ENCODE results near the gene CST3. TPM values are rescaled to one million over a fixed set of nuclear protein-coding genes. Genes with fewer than 3 reads are reported as not detected.

Gene CST3
- total RNA-seq, 5 donors from 2014 or later (not counting 1 experiment from before 2014, with no cell fraction given): 5.1 to 9.0 (median 5.3) TPM

- Mint-ChIP-seq H3K27ac (no peak overlapping the region), H3K36me3 (no peaks in the 10 kb centered on the region), H3K4me3 (no peak overlapping the region), H3K4me1 (peaks cover 0 to 5% (median 0%) of the 10 kb centered on the region in 3 donors), H3K27me3 (peaks cover 15 to 20% of the 10 kb centered on the region in 2 donors), H3K9me3 (no peaks in the 10 kb centered on the region)
- Histone ChIP-seq H3K4me1 (ENCODE audit: control insufficient read depth in 1 of 2, extremely low read depth in 1 of 2, insufficient read depth in 2 of 2, low read length in 2 of 2) (peaks cover 0 to 2% of the 10 kb centered on the region in 2 experiments), H3K27ac (ENCODE audit: low read length) (no peak overlapping the region), H3K4me3 (ENCODE audit: control insufficient read depth in 1 of 2, extremely low read depth in 1 of 2, low read length in 1 of 2) (no peak overlapping the region), H3K9me3 (no peaks in the 10 kb centered on the region), H3K36me3 (ENCODE audit: control insufficient read depth in 2 of 2, extremely low read depth in 1 of 2, insufficient read depth in 1 of 2, low read length in 1 of 2) (no peaks in the 10 kb centered on the region), H3K27me3 (replicated peaks in 1 of 2; ENCODE audit: control insufficient read depth in 2 of 2, extremely low read depth in 1 of 2, insufficient read depth in 2 of 2, low read length in 1 of 2) (peaks cover 0 to 20% of the 10 kb centered on the region in 2 experiments)
- 89% methylated on average over 7 of the region's 7 CpGs for WGBS (ENCODE audit: insufficient coverage)
- DNase-seq (no peak), ATAC-seq (replicated peaks in 1 of 4) (no peak)
- POLR2A ChIA-PET: no interaction called here
- CTCF ChIA-PET: no interaction called here
Observed at GRCh38 chr20:23587631-23588030, 50.1 kb downstream of the CST3 start.

GRCh38 chr20:23586735-23587525, 50.8 kb downstream of the CST3 start:
- Histone ChIP-seq H3K4me3 (ENCODE audit: control insufficient read depth in 1 of 2, extremely low read depth in 1 of 2, low read length in 1 of 2) (no peak overlapping the region), H3K36me3 (ENCODE audit: control insufficient read depth in 2 of 2, extremely low read depth in 1 of 2, insufficient read depth in 1 of 2, low read length in 1 of 2) (no peaks in the 10 kb centered on the region), H3K27ac (ENCODE audit: low read length) (no peak overlapping the region), H3K27me3 (replicated peaks in 1 of 2; ENCODE audit: control insufficient read depth in 2 of 2, extremely low read depth in 1 of 2, insufficient read depth in 2 of 2, low read length in 1 of 2) (peaks cover 0 to 25% of the 10 kb centered on the region in 2 experiments), H3K4me1 (ENCODE audit: control insufficient read depth in 1 of 2, extremely low read depth in 1 of 2, insufficient read depth in 2 of 2, low read length in 2 of 2) (peaks cover 0 to 2% of the 10 kb centered on the region in 2 experiments), H3K9me3 (no peaks in the 10 kb centered on the region)
- Mint-ChIP-seq H3K4me1 (peaks cover 0 to 5% (median 0%) of the 10 kb centered on the region in 3 donors), H3K27me3 (peaks cover 20 to 25% of the 10 kb centered on the region in 2 donors), H3K4me3 (no peak overlapping the region), H3K27ac (no peak overlapping the region), H3K36me3 (no peaks in the 10 kb centered on the region), H3K9me3 (no peaks in the 10 kb centered on the region)
- ATAC-seq (replicated peaks in 1 of 4) (no peak), DNase-seq (no peak)
- ChIA-PET POLR2A (no interaction called here), CTCF (no interaction called here)
- WGBS (ENCODE audit: insufficient coverage): 83% methylated on average over 9 of the region's 13 CpGs

GRCh38 chr20:23585808-23586734, 51.7 kb downstream of the CST3 start:
- peaks cover 0 to 5% (median 0%) of the 10 kb centered on the region in 3 donors for H3K9me3 Mint-ChIP-seq
- H3K4me1 ChIP-seq (ENCODE audit: control insufficient read depth in 1 of 2, extremely low read depth in 1 of 2, insufficient read depth in 2 of 2, low read length in 2 of 2): peaks cover 0 to 2% of the 10 kb centered on the region in 2 experiments
- 67% methylated on average over 2 of the region's 5 CpGs for WGBS (ENCODE audit: insufficient coverage)
- DNase-seq: no peak
- no peaks in the 10 kb centered on the region for H3K9me3 ChIP-seq
- H3K4me3 Mint-ChIP-seq: no peak overlapping the region
- H3K36me3 Mint-ChIP-seq: no peaks in the 10 kb centered on the region
- ChIA-PET POLR2A (no interaction called here), CTCF (no interaction called here)
- no peak overlapping the region for H3K27ac Mint-ChIP-seq
- H3K4me3 ChIP-seq (ENCODE audit: control insufficient read depth in 1 of 2, extremely low read depth in 1 of 2, low read length in 1 of 2): no peak overlapping the region
- H3K27me3 Mint-ChIP-seq: peaks cover 22 to 27% of the 10 kb centered on the region in 2 donors
- H3K27me3 ChIP-seq (replicated peaks in 1 of 2; ENCODE audit: control insufficient read depth in 2 of 2, extremely low read depth in 1 of 2, insufficient read depth in 2 of 2, low read length in 1 of 2): peaks cover 0 to 30% of the 10 kb centered on the region in 2 experiments
- H3K36me3 ChIP-seq (ENCODE audit: control insufficient read depth in 2 of 2, extremely low read depth in 1 of 2, insufficient read depth in 1 of 2, low read length in 1 of 2): no peaks in the 10 kb centered on the region
- H3K27ac ChIP-seq (ENCODE audit: low read length): no peak overlapping the region
- H3K4me1 Mint-ChIP-seq: peaks cover 0 to 5% (median 0%) of the 10 kb centered on the region in 3 donors
- ATAC-seq (replicated peaks in 1 of 4): no peak

GRCh38 chr20:23585449-23585807, 52.3 kb downstream of the CST3 start:
- POLR2A ChIA-PET: no interaction called here
- Histone ChIP-seq H3K36me3 (ENCODE audit: control insufficient read depth in 2 of 2, extremely low read depth in 1 of 2, insufficient read depth in 1 of 2, low read length in 1 of 2) (no peaks in the 10 kb centered on the region), H3K4me3 (ENCODE audit: control insufficient read depth in 1 of 2, extremely low read depth in 1 of 2, low read length in 1 of 2) (no peak overlapping the region), H3K9me3 (no peaks in the 10 kb centered on the region), H3K4me1 (ENCODE audit: control insufficient read depth in 1 of 2, extremely low read depth in 1 of 2, insufficient read depth in 2 of 2, low read length in 2 of 2) (peaks cover 0 to 2% of the 10 kb centered on the region in 2 experiments), H3K27ac (ENCODE audit: low read length) (no peak overlapping the region), H3K27me3 (replicated peaks in 1 of 2; ENCODE audit: control insufficient read depth in 2 of 2, extremely low read depth in 1 of 2, insufficient read depth in 2 of 2, low read length in 1 of 2) (peaks cover 0 to 30% of the 10 kb centered on the region in 2 experiments)
- Mint-ChIP-seq H3K27me3 (peaks cover 24 to 27% of the 10 kb centered on the region in 2 donors), H3K36me3 (no peaks in the 10 kb centered on the region), H3K4me3 (no peak overlapping the region), H3K4me1 (peaks cover 0 to 5% (median 0%) of the 10 kb centered on the region in 3 donors), H3K27ac (no peak overlapping the region), H3K9me3 (peaks cover 0 to 9% (median 0%) of the 10 kb centered on the region in 3 donors)
- CTCF ChIA-PET: no interaction called here
- peak in 1 of 4 experiments; percentile 11 for ATAC-seq (replicated peaks in 1 of 4)
- WGBS (ENCODE audit: insufficient coverage): 68% methylated on average over 4 of the region's 5 CpGs
- DNase-seq: no peak

DNA sequence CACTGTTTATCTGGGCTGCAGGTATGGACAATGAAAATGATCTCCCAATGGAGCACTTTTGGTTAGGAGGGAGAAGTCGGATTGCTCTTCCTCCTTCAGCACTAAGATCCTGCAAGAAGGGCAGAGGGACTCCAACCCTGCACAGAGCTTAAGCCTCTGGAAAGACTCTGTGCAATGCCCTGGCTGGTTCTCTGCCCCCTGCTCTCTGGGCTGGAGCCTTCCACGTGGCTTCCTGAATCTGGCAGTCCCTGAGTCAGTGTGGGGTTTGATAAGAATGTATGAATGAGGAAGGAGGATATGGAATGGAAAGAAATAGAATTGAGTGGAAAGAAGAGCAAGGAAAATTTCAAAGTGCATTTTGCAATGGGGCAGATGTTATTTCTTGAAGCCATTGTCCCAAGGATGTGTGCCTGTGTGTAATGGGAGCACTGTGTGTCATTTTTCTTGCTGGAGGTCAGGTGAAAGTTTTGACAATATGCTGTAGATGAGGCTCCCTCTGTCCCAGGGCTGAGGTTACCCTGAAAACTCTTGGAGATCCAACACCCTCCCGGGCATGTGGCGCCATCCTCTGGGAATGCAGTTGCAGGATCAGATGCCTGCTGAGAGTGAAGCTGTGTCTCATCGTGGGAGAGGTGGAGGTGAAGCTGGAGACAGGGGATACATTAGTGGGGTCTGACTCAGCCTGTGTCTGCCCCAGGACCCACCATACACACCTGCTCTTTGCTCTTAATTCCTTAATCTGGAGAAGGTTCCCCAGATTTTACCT, 53.1 kb downstream of the CST3 start:
- Mint-ChIP-seq H3K27me3 (peaks cover 24 to 27% of the 10 kb centered on the region in 2 donors), H3K27ac (no peak overlapping the region), H3K4me1 (peaks cover 0 to 5% (median 0%) of the 10 kb centered on the region in 3 donors), H3K36me3 (no peaks in the 10 kb centered on the region), H3K9me3 (peaks cover 0 to 10% (median 0%) of the 10 kb centered on the region in 3 donors), H3K4me3 (no peak overlapping the region)
- Histone ChIP-seq H3K9me3 (no peaks in the 10 kb centered on the region), H3K27ac (ENCODE audit: low read length) (no peak overlapping the region), H3K4me3 (ENCODE audit: control insufficient read depth in 1 of 2, extremely low read depth in 1 of 2, low read length in 1 of 2) (no peak overlapping the region), H3K27me3 (replicated peaks in 1 of 2; ENCODE audit: control insufficient read depth in 2 of 2, extremely low read depth in 1 of 2, insufficient read depth in 2 of 2, low read length in 1 of 2) (peaks cover 0 to 30% of the 10 kb centered on the region in 2 experiments), H3K4me1 (ENCODE audit: control insufficient read depth in 1 of 2, extremely low read depth in 1 of 2, insufficient read depth in 2 of 2, low read length in 2 of 2) (peaks cover 0 to 2% of the 10 kb centered on the region in 2 experiments), H3K36me3 (ENCODE audit: control insufficient read depth in 2 of 2, extremely low read depth in 1 of 2, insufficient read depth in 1 of 2, low read length in 1 of 2) (no peaks in the 10 kb centered on the region)
- POLR2A ChIA-PET: no interaction called here
- ATAC-seq (replicated peaks in 1 of 4) (peak in 1 of 4 experiments; percentile 19), DNase-seq (no peak)
- CTCF ChIA-PET: no interaction called here
- WGBS (ENCODE audit: insufficient coverage): 0% methylated on average over 1 of the region's 5 CpGs

Data from T-cell (primary cell).